Measurements from ENCODE around the gene FBXO30. TPM values are rescaled to one million over a fixed set of nuclear protein-coding genes. Genes with fewer than 3 reads are reported as not detected.

Gene FBXO30
- total RNA-seq, 1 donor from 2014 or later, result 4.8 TPM

DNA sequence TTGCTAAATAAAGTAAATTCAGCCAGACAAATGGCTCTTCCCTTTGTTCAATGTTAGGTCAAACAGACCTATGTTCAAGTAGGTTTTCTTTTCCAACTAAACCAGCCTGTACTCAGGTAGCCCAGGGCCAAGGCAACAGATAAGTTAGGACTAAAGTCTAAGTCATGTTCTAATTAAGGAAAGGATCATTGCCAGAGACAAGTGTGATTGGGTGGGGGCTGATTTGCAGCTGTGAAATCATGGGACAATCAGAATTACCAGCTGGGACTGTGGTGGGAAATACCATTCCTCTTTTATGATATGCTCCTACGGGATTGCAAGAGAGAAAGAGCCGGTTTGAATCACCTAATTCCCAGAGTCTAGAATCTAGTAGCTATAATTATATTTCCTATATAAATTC, 4.2 kb upstream of the FBXO30 start:
- intact Hi-C loops (cut with micrococcal nuclease), result loop anchor here (10.0 kb wide), 3 partner anchors 1234 to 1754 kb away; partner anchors contain the start of gene SF3B5

DNA sequence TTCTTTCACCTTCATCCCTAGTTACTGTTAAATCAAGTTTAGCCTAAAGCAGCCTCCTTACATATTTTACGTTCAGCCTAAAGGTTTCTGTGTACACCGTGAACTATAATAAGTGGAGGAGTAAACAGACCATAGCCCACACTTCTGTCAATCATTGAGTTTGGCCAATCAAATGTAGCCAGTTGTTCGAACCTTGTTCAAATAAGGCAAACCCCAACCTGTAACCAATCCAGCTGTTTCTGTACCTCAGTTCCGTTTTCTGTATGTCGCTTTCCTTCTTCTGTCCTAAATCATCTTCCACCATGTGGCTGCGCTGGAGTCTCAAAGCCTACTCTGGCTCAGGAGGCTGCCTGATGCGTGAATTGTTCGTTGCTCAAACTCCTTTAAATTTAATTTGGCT, 1.8 kb upstream of the FBXO30 start:
- intact Hi-C loops (cut with micrococcal nuclease), result loop anchor here (10.0 kb wide), 3 partner anchors 1232 to 1752 kb away; partner anchors contain the start of gene SF3B5

DNA sequence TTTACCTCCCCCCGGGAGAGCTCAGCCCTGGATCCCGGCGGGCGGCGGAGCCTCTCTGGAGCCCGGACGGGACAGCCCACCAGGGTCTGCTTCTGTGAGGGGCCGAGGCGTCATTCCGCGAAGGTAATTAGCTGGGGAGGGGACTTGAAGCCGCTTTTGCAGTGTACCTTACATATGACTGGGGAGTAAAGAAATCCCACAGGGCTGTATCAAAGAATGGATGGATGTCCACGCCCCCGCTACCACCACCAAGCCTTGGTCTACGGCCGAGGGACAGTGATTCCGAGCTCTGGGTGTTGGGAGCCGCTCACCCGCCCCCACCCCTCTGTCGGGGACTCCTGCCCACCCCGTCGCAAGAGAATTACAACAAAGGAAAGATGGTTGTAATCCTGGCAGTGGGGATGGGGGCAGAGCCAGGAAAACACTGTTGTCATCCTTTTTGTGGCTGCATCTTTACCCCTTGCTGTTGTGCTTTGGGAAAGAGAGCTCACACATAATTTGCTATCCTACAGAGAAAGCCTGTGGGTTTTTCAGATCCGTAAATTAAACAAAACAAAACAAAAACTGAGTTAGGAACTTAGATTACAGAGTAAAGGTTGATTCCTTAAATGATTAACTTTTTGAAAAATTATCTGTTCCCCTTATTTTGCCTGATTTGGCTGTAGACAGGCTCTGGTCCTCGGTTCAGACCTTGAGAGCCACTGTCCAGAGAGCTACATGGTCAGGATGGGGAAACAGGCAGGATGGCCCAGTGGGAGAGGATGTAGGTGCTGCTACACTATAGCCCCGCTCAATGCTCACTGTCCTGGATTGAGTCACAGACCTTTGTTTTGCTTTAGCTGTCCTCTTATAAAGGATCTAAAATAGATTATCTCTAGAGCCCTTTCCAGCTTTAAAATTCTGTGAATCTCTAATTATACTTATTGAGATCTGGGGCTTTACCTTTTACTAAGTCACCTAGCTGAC, 997 bp upstream of the FBXO30 start:
- intact Hi-C loops (cut with micrococcal nuclease), result loop anchor here (1.0 to 10.0 kb wide), 5 partner anchors 51 to 1751 kb away; partner anchors contain the start of gene SF3B5

DNA sequence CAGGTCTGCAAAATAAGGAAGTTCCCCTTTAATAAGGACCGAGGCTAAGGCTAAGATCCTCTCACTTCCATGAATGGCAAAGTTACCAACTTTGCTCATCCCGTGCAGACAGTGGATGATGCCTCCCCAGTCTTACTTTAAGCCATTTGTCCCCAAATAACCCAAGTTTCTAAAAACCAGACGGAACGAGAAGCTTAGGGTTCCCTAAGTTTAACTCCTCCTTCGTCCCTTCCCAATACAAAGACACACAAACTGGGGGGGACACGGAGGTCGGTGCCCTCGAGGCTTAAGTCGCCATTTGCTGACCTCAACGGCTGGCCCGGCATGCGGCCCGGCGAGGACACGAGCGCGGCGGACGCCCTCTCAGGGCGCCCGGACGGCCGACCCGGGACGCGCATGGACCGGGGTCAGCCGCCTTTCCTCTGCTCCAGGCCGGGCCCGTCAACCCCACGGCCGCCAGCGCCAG, 527 bp downstream of the FBXO30 start:
- intact Hi-C loops (cut with micrococcal nuclease), result loop anchor here (1.0 to 10.0 kb wide), 6 partner anchors 79 to 1749 kb away; partner anchors contain the start of genes EPM2A, SF3B5 and SHPRH

DNA sequence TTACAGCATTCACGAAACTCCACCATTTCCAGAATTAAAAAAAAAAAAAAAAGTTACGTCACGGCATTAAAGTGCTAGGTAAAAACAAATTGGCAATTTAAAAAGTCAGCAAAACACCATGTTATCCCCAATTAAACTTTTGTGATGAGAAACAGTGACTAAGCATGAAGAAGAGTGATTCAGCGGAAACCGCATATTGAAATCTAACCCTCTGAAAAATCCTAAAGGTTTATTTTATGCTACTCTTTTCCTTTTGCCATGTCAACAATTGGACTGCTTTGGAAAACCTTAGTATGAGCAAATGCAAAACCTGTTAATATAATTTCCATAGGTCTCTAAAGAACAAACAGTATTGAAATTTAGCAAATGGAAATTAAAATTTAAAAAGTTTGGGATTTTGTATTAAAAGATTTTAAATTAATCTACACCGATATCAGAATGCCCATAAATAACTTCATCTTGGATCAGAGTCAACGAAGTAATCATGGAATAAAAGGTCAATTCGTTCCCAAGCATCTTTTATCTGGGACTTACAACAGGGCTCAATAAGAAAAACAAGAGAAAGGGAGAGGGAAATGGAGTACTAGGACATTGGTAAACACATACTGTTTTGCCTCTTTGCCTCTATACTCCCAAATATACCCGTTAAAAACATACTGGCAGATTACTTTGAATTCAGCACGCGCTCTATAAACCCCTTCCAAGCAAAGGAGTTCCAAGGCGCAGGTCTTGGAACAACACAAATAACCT, 1.1 kb downstream of the FBXO30 start:
- intact Hi-C loops (cut with micrococcal nuclease), result loop anchor here (1.0 to 10.0 kb wide), 6 partner anchors 78 to 1749 kb away; partner anchors contain the start of genes EPM2A, SF3B5 and SHPRH

DNA sequence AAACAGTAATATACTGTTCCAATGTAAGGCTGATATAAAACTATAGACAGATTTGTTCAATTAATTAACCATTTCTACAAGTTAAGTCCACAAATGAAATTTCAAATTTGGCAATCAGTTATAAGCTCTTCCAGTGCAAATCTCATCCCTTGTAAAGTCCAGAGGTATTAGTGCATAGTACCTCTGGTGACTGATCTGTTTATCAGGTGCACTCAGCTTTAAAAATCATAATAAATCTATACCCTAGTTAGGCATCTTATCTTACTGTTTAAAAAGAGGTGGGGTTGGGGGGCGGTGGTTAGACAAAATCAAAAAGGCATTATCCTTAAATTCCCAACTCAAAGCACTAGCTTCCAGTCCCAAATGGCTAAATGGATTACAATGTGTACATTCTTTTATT, 2.9 kb downstream of the FBXO30 start:
- intact Hi-C loops (cut with micrococcal nuclease), result loop anchor here (10.0 kb wide), 3 partner anchors 1227 to 1747 kb away; partner anchors contain the start of gene SF3B5

DNA sequence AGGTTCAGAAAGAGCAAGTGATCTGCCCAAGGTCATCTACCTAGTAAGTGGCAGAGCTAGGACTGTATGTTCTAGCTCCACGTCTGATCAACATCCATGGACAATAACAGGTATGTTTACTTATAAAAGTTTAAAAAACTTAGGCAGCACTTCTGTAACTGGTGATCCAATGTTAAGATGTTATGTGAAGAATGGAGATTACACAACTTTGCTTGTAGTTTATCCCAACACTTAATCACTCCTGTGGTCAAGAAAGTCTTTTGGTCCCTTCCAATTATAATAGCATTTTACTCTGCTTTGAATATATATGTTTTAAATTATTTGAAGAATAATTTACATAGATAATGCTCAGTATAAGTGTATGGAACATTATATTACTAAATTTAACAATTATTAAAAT, 4.8 kb downstream of the FBXO30 start:
- intact Hi-C loops (cut with micrococcal nuclease), result loop anchor here (10.0 kb wide), 3 partner anchors 1225 to 1745 kb away; partner anchors contain the start of gene SF3B5

DNA sequence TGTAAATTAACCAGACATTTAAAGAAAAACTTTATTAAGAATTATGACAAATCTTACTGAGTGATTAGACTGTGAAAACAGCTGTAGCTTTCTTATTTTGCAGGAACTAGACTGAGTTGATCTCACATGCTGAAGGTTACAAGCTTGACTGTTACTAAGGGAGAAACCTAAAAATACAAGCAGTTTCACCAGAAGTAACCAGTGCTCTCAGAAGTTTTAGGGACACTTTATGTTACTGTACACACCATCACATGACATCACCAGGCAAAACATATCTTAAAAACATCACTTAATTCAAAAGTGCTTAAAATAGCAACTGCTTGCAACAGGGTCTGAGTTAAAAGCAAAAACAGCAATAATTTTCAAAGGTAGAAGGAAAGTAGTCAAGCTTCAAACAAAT, 5.4 kb downstream of the FBXO30 start:
- intact Hi-C loops (cut with micrococcal nuclease), result no loop called here

DNA sequence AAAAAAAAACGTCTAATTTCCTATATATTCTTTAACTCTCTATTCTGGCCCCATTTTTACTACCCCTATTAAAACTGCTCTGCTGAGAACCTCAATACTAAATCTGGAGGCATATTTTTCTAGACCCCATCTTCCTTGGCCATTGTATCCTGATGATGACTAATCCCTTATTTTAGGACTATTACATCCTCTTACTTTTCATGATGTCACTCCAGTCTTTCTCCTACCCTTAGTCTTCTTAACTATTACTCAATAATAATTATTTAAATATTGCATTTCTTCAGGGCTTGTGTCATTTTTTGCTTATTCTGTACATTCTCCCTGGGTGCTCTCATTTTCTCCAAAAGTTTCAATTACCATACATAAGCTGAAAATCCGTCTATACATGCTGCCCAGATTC, 6.4 kb downstream of the FBXO30 start:
- intact Hi-C loops (cut with micrococcal nuclease), result no loop called here

DNA sequence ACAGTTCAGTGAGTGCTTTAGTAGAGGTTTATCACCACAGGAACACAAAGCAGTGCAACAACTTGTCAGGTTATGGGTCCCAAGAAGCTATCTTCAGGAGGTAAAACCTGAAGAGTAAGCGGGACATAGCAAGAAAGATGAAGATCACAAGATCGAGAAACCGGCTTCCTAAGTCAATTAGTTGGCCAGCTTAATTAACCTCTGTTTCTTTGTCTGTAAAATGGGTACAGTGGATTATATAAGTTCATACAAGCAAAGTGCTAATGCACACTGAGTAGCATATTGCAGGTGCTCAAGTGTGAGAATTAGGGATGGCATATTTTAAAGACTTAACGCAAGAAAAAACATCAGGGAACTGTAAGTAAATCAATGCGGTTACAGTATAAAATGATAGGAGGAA, 12.5 kb downstream of the FBXO30 start:
- intact Hi-C loops (cut with micrococcal nuclease), result no loop called here

DNA sequence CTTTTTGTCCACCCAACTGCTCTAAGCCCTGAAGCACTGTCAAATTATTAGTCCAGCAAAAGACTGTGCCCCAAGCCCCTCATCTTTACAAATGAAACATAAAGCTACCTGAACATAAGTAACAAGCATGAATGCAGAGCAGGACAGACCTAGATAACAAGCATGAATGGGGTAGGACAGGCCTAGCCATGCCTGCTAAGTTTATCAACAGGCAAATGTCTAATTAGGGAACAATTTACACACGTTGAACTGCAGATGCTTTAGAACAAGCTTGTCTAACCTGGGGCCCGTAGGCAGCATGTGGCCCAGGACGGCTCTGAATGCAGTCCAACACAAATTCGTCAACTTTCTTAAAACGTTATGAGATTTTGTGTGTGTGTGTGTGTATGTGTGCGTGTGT, 13.6 kb downstream of the FBXO30 start:
- intact Hi-C loops (cut with micrococcal nuclease), result no loop called here

DNA sequence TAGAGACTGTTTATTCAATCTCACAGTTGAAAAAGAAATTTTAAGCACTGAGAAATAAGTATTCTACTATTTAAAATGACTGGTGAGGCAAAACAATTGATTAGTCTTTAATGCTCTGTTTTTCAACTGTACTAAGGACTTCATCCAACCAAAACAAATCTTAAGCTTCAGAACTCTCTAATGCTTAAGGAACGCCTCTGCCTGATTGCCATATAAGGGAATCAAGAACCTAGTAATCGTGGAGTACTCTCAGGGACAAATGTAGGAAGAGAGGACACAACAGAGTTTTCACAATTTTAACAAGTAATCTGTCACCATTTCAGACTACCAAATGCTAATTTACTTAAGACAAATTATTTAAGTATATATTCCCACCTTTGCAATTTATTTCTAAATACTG, 16.1 kb downstream of the FBXO30 start:
- intact Hi-C loops (cut with micrococcal nuclease), result no loop called here

DNA sequence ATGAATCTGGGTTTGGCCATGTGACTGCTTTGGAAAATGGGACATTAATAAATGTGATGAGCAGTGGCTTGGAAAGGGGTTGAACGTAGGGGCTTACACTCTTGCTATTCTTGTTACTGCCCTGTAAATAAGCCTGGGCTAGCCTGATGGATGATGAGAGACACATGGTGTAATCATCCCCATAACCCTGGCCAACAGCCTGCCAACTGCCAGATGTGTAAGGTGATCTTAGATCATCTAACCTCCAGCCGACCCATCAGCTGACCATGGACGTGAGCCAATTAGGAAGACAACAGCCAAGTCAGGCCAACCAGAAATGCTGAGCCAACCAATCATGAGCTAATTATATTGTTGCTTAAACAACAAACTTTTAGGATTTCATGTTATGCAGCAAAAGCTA, 25.2 kb downstream of the FBXO30 start:
- intact Hi-C loops (cut with micrococcal nuclease), result no loop called here

DNA sequence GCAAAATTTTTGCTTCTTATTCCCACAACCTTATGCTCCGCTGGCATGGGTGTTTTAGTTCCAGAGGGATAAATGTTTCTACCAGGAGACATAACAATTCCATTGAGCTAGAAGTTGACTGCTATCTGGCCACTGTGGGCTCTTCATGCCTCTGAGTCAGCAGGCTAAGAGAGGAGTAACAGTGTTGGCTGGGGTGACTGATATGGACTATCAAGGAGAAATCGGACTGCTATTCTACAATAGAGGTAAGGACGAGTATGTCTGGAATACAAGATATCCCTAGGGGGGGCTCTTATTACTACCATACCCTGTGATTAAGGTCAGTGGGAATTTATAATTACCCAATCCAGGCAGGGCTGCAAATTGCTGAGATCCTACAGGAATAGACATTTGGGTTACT, 26.9 kb downstream of the FBXO30 start:
- intact Hi-C loops (cut with micrococcal nuclease), result no loop called here

DNA sequence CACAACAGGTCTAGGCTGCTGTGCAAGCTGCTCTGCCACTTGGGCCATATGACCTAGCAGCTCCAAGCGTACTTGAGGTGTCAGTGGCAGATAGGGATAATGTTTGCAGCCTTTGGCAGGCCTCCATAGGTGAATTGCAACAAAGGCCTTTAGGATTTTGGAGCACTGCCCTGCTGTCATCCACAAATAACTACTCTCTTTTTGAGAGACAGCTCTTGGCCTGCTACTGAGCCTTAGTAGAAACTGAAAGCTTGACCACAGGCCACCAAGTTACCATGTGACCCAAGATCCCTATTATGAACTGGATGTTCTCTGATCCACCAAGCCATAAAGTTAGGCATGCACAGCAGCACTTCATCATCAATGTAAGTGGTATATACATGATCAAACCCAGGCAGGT, 29.9 kb downstream of the FBXO30 start:
- intact Hi-C loops (cut with micrococcal nuclease), result no loop called here

DNA sequence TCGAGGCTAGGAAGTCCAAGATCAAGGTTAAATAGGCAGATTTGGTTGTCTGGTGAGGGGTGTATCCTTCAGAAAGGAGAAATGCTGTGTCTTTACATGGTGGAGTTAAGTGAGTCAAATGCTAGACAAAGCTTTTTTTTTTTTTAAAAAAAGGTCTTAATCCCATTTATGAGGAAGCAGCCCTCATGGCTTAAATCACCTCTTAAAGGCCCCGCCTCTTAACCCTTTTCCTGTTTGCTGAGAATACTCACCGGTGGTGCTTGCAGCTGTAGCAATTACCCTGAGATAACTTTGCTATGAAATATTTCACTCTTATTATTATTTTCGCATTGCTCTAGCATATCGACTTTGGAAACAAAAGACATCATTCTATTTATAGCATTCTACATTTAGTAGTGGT, 30.8 kb downstream of the FBXO30 start:
- intact Hi-C loops (cut with micrococcal nuclease), result no loop called here

DNA sequence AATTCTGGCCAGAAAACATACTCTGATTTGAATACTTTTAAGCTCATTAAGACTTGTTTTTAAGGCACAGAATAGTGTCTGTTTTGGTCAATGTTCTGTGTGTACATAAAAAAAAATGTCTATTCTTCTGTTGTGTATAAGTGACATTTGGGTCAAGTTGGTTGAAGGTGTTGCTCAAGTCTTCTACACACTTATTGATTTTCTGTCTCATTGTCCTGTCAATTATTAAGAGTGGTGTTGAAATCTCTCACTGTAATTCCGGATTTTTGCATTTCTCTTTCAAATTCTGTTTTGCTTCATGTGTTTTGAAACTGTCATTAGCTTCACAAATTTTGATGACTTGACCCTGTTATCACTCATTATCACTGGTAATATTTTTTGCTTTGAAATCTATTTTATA, 41.7 kb downstream of the FBXO30 start:
- intact Hi-C loops (cut with micrococcal nuclease), result no loop called here

DNA sequence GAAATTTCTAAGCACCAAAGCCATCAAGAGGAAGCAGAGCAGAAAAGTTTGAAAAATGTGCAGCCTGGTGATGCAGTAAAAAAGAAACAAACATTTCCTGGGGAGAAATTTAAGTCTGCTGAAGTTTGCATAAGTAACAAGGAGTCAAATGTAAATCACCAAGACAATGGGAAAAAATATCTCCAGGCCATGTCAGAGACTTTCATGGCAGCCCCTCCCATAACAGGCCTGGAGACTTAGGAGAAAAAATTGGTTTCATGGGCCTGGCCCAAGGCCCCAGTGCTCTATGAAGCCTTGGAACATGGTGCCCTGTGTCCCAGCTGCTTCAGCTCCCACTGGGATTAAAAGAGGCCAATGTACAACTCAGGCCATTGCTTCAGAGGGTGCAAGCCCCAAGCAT, 49.1 kb downstream of the FBXO30 start:
- intact Hi-C loops (cut with micrococcal nuclease), result no loop called here

DNA sequence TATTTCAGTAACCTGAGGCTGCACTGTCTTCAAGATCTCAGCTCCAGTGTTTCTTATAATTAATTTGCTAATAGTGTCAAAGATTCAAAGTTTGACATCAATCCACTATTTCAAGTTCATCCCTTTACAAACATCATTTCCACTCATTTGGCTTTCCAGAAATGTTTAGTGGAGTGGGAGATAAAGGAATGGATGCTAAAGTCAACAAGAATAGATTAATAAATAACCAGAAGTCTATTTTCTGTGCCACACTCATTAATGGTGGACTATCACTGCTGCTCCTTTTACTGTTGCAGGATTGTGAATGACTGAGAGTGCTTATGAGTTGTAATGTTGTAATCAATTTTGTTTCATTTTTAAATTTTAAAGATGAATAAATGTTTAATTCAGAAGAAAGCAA, 50.9 kb downstream of the FBXO30 start:
- intact Hi-C loops (cut with micrococcal nuclease), result no loop called here

DNA sequence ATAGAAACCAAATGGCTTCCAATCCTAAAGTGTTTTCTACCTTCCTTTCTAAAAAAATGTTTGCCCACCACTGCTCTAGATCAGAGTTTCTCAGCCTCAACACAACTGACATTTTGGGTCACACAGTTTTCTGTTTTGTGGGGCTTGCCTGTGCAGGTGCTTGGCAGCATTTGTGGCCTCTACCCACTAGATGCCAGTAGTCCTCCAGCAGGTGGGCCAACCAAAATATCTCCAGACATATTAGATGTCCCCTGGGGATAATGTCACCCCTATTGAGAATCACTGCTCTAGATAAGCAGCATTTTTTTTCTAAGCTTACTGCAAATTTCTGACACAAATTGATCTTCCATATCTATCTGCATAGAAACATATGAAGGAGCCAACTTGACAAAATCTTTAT, 53.0 kb downstream of the FBXO30 start:
- intact Hi-C loops (cut with micrococcal nuclease), result no loop called here

DNA sequence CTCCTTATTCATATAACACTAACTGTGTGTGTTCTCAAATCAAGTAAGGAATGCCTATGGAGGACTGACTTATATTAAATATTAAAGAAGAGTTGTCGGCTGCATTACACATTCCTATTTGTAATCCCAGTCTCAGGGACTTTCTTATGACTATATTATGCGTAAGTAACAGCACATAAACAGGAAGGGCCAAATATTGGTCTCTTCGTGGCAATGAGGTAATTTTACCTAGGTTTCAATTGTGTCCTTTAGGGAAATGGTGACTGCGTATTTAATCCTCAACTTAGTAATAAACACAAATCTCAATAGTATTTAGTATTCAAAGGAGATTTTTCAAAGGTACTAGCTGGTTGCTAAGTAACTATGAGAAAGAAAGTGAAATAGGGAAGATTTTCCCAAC, 56.5 kb downstream of the FBXO30 start:
- intact Hi-C loops (cut with micrococcal nuclease), result no loop called here

DNA sequence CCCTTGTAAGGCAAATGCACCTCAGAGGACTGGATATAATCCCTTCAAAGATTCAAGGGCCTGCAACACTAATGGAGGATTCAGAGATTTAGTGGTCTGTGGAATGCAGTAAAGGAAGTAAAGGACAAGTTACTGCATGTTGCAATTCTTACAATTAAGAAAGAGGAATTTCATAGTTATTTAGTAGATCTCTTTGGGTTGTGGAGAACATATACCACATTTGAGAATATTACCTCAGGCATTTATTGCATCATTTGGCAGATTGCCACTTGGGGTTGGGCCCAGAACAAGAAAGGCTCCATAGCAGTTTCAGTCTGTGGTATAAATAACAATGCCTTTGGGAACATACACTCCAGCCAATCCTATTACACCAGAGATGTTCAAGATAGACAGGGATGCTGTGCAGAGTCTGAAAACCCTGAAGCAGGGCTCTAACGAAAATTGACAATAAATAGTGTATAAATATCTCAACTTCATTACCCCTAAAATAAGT, 58.4 kb downstream of the FBXO30 start:
- intact Hi-C loops (cut with micrococcal nuclease), result no loop called here
